H1 (cell line): Measurements from ENCODE around the gene ADAM23. TPM values are rescaled to one million over a fixed set of nuclear protein-coding genes. Genes with fewer than 3 reads are reported as not detected.

Experiments used
- SP1 ChIP-seq: IDR thresholded peaks from 2 replicates; pipeline ENCODE4 v1.6.1; 2011; ENCODE audit warnings: low read depth, low read length
- polyA plus RNA-seq, 7 experiments: library from polyadenylated mRNA; depleted of rRNA in 3 of 7; stranded (reverse) in 5 of 7; unstranded in 2 of 7; fragments of >200 nt in 5 of 7; fragments of 200-250 nt in 2 of 7; gene quantifications; 1 replicate in 5 of 7; 2 replicates in 1 of 7; 4 replicates in 1 of 7; pipeline versions ENCODE4 v1.2.1 to v1.2.3, GENCODE V29; 2011 to 2013; ENCODE audit warnings: missing spikeins in 2 of 7, mixed read lengths in 2 of 7
- total RNA-seq: library from RNA; stranded (reverse); fragmentation: NEBNext Ultra II Directional; extraction: Animal tissue kit (Norgen Biotek cat#: 25700); gene quantifications from 2 replicates; pipeline ENCODE4 v1.2.1, GENCODE V29; 2021
- TF ChIP-seq, protein P1 (sequence below): fragments of 300-600 bp; sonication (generic); IDR thresholded peaks from 2 replicates; pipeline ENCODE4 v1.7.1; 2012; ENCODE audit warnings: low read length, moderate library complexity, mild to moderate bottlenecking, inconsistent platforms; ENCODE audit not compliant: insufficient replicate concordance

Gene ADAM23
- total and polyA plus RNA-seq, 2 of the 8 experiments (the other 6 are each of a cell fraction or from before 2014, with no cell fraction given), result 9.9 to 20.8 TPM

DNA sequence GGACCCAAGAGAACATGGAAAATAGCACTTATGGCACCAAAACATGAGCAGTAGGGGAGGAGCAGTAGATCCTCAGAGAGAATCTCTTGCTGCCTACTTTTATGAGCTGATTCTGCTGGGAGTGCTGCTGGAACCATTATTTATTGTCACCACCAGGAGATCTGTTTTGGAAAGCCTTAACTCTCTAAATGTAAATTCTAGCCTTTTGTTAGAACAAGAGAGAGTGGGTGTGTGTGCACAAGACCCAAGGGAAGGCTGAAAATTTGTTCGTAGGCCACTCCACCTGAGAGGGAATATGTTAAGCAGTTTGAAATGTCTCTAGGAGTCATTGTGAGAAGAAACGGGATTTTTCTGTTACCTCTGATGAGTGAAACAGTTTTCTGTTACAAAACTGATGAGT is 182.8 kb downstream of the ADAM23 start (continued):
- TF ChIP-seq, protein P1, sequence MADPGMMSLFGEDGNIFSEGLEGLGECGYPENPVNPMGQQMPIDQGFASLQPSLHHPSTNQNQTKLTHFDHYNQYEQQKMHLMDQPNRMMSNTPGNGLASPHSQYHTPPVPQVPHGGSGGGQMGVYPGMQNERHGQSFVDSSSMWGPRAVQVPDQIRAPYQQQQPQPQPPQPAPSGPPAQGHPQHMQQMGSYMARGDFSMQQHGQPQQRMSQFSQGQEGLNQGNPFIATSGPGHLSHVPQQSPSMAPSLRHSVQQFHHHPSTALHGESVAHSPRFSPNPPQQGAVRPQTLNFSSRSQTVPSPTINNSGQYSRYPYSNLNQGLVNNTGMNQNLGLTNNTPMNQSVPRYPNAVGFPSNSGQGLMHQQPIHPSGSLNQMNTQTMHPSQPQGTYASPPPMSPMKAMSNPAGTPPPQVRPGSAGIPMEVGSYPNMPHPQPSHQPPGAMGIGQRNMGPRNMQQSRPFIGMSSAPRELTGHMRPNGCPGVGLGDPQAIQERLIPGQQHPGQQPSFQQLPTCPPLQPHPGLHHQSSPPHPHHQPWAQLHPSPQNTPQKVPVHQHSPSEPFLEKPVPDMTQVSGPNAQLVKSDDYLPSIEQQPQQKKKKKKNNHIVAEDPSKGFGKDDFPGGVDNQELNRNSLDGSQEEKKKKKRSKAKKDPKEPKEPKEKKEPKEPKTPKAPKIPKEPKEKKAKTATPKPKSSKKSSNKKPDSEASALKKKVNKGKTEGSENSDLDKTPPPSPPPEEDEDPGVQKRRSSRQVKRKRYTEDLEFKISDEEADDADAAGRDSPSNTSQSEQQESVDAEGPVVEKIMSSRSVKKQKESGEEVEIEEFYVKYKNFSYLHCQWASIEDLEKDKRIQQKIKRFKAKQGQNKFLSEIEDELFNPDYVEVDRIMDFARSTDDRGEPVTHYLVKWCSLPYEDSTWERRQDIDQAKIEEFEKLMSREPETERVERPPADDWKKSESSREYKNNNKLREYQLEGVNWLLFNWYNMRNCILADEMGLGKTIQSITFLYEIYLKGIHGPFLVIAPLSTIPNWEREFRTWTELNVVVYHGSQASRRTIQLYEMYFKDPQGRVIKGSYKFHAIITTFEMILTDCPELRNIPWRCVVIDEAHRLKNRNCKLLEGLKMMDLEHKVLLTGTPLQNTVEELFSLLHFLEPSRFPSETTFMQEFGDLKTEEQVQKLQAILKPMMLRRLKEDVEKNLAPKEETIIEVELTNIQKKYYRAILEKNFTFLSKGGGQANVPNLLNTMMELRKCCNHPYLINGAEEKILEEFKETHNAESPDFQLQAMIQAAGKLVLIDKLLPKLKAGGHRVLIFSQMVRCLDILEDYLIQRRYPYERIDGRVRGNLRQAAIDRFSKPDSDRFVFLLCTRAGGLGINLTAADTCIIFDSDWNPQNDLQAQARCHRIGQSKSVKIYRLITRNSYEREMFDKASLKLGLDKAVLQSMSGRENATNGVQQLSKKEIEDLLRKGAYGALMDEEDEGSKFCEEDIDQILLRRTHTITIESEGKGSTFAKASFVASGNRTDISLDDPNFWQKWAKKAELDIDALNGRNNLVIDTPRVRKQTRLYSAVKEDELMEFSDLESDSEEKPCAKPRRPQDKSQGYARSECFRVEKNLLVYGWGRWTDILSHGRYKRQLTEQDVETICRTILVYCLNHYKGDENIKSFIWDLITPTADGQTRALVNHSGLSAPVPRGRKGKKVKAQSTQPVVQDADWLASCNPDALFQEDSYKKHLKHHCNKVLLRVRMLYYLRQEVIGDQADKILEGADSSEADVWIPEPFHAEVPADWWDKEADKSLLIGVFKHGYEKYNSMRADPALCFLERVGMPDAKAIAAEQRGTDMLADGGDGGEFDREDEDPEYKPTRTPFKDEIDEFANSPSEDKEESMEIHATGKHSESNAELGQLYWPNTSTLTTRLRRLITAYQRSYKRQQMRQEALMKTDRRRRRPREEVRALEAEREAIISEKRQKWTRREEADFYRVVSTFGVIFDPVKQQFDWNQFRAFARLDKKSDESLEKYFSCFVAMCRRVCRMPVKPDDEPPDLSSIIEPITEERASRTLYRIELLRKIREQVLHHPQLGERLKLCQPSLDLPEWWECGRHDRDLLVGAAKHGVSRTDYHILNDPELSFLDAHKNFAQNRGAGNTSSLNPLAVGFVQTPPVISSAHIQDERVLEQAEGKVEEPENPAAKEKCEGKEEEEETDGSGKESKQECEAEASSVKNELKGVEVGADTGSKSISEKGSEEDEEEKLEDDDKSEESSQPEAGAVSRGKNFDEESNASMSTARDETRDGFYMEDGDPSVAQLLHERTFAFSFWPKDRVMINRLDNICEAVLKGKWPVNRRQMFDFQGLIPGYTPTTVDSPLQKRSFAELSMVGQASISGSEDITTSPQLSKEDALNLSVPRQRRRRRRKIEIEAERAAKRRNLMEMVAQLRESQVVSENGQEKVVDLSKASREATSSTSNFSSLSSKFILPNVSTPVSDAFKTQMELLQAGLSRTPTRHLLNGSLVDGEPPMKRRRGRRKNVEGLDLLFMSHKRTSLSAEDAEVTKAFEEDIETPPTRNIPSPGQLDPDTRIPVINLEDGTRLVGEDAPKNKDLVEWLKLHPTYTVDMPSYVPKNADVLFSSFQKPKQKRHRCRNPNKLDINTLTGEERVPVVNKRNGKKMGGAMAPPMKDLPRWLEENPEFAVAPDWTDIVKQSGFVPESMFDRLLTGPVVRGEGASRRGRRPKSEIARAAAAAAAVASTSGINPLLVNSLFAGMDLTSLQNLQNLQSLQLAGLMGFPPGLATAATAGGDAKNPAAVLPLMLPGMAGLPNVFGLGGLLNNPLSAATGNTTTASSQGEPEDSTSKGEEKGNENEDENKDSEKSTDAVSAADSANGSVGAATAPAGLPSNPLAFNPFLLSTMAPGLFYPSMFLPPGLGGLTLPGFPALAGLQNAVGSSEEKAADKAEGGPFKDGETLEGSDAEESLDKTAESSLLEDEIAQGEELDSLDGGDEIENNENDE, result no peak
- TF ChIP-seq SP1, result no peak
